Aorta (tissue), 5 donors: Measurements from ENCODE around the gene C20orf204. TPM values are rescaled to one million over a fixed set of nuclear protein-coding genes. Genes with fewer than 3 reads are reported as not detected.

ENCODE experiments used
- ATAC-seq: fragments of 200-7000 bp; cut with Tn5 transposase; one replicate; pipeline ENCODE4 v1.9.1; 2022; ENCODE audit warnings: moderate library complexity; ENCODE audit not compliant: low FRiP score
- DNase-seq, 2 donors: peaks; one replicate each; pipeline ENCODE4 v3.0.0-alpha.2; 2020
- H3K27ac ChIP-seq, 2 donors: one replicate each; pipeline ENCODE4 v1.5.1; 2013; ENCODE audit warnings: low read length in 2 of 2, mild to moderate bottlenecking in 2 of 2, moderate library complexity in 2 of 2, control low read depth in 1 of 2, inconsistent platforms in 1 of 2, low read depth in 1 of 2
- H3K27me3 ChIP-seq, 2 donors: one replicate each; pipeline ENCODE4 v1.6.1; 2013; ENCODE audit warnings: control low read depth in 1 of 2, low read length in 1 of 2, mild to moderate bottlenecking in 1 of 2, moderate library complexity in 1 of 2; ENCODE audit not compliant: insufficient read depth in 2 of 2, control insufficient read depth in 1 of 2
- H3K36me3 ChIP-seq, 2 donors: one replicate each; pipeline ENCODE4 v1.6.1; 2013; ENCODE audit warnings: control low read depth in 1 of 2, low read length in 1 of 2, mild to moderate bottlenecking in 1 of 2; ENCODE audit not compliant: insufficient read depth in 2 of 2, control insufficient read depth in 1 of 2
- H3K4me1 ChIP-seq, 2 donors: one replicate each; pipeline ENCODE4 v1.6.1; 2013; ENCODE audit warnings: low read length in 2 of 2, control low read depth in 1 of 2, mild to moderate bottlenecking in 1 of 2, moderate library complexity in 1 of 2; ENCODE audit not compliant: insufficient read depth in 2 of 2, control insufficient read depth in 1 of 2
- H3K4me3 ChIP-seq, 2 donors: one replicate each; pipeline ENCODE4 v1.5.1; 2013; ENCODE audit warnings: low read length in 2 of 2, control low read depth in 1 of 2, mild to moderate bottlenecking in 1 of 2
- H3K9me3 ChIP-seq: one replicate; pipeline ENCODE4 v1.6.1; 2013; ENCODE audit warnings: mild to moderate bottlenecking, low read length; ENCODE audit not compliant: control insufficient read depth
- WGBS, 2 donors: extraction: QIAGEN DNeasy Blood & Tissue Kit; methylation state at CpG; one replicate each; pipeline ENCODE4 v1.1.7; 2013; 5-methylcytosine and 5-hydroxymethylcytosine counted together
- intact Hi-C, 2 donors: fragments of 100-400 bp; cut with DNase I; formaldehyde crosslinking; loops; one replicate each; pipeline versions ENCODE4 v1.14.2 to v1.15.0; 2022
- polyA plus RNA-seq, 2 donors: library from polyadenylated mRNA; stranded (reverse); fragments of 200-250 nt; gene quantifications; one replicate each; pipeline ENCODE4 v1.2.3, GENCODE V29; 2013
- total RNA-seq, 2 donors: library from RNA; stranded (reverse); fragmentation: NEBNext Ultra II Directional; extraction: Animal tissue kit (Norgen Biotek cat#: 25700); gene quantifications; one replicate each; pipeline ENCODE4 v1.2.1, GENCODE V29; 2021
- donor health status: healthy with polysubstance abuse.
- donor health status: Bipolar disorder and iron deficiency.
- donor health status: DM: no; HTN: no; CAD: no.
- donor health status: DM: no; HTN: no; CAD: no.
- donor health status: DM: yes; HTN: yes; CAD: no.

The C20orf204 gene
- total and polyA plus RNA-seq, 4 donors, result 1.7 to 2.8 (median 2.1) TPM; not detected in 1

- Histone ChIP-seq H3K4me3 (no peak overlapping the region), H3K27me3 (no peaks in the 10 kb centered on the region), H3K27ac (no peak overlapping the region), H3K36me3 (no peaks in the 10 kb centered on the region), H3K9me3 (no peaks in the 10 kb centered on the region), H3K4me1 (no peaks in the 10 kb centered on the region)
- intact Hi-C loops, result no loop called here
- no peak for ATAC-seq
- DNase-seq, result no peak
- 72 to 74% methylated on average over 38 to 39 of the region's 39 CpGs for WGBS, 2 donors
Observed at GRCh38 chr20:64056889-64057627, 21.1 kb downstream of the C20orf204 start.

- Histone ChIP-seq H3K4me1 (no peaks in the 10 kb centered on the region), H3K27me3 (no peaks in the 10 kb centered on the region), H3K27ac (no peak overlapping the region), H3K4me3 (no peak overlapping the region), H3K36me3 (no peaks in the 10 kb centered on the region), H3K9me3 (no peaks in the 10 kb centered on the region)
- 39 to 41% methylated on average over 33 of the region's 33 CpGs for WGBS, 2 donors
- intact Hi-C loops, result no loop called here
- DNase-seq (peak; percentile 81 to 91), ATAC-seq (peak; percentile 70)
Observed at GRCh38 chr20:64057628-64058498, 21.9 kb downstream of the C20orf204 start.

DNA sequence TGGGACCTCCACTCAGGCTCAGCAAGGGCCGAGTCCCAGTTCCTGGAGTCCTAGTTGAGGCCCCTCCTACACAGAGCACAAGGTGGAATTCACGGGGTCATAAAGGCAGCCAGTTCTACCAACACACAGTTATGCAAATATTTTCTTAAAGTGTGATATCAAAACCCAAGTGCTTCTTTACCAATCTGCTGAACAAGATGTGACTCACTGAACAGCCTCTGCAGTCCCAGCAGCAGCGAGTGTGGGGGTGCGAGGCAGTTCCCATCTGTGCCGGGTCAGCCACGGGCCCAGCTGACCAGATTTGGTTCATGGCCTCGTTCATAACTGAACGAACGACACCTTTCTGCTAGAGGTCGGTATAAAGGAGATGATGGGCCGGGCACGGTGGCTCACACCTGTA lies 22.6 kb downstream of the C20orf204 start:
- Histone ChIP-seq H3K36me3 (no peaks in the 10 kb centered on the region), H3K4me1 (no peaks in the 10 kb centered on the region), H3K4me3 (no peak overlapping the region), H3K9me3 (no peaks in the 10 kb centered on the region), H3K27me3 (no peaks in the 10 kb centered on the region), H3K27ac (no peak overlapping the region)
- DNase-seq (no peak), ATAC-seq (no peak)
- WGBS, 2 donors, result 79 to 88% methylated on average over 12 of the region's 12 CpGs
- intact Hi-C loops, result no loop called here

DNA sequence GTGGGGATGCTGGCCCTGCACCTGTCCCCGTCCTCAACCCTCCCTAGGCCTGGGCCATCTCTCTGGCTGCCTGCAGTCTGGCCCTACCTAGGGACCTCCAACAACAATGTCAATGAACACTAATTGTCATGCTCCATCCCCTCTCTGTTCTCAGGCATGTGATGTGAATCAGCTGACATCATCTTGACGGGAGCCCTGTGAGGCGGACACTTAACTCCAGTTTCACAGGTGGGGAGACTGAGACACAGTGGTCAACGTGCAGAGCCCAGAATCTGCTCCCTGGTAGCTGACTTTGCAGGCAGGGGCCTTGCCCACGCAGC lies 26.3 kb downstream of the C20orf204 start:
- no peak overlapping the region for H3K4me3 ChIP-seq
- no peak for DNase-seq
- intact Hi-C loops, result loop anchor here in 1 of 2 donors (2.0 kb wide), 1 partner anchor 81 kb away; the partner anchor contains the start of gene PRPF6
- H3K27me3 ChIP-seq, result no peaks in the 10 kb centered on the region
- 49 to 57% methylated on average over 5 of the region's 5 CpGs for WGBS, 2 donors
- no peaks in the 10 kb centered on the region for H3K9me3 ChIP-seq
- H3K4me1 ChIP-seq, result no peaks in the 10 kb centered on the region
- no peak for ATAC-seq
- H3K27ac ChIP-seq, result no peak overlapping the region
- H3K36me3 ChIP-seq, result no peaks in the 10 kb centered on the region

- Histone ChIP-seq H3K4me1 (no peaks in the 10 kb centered on the region), H3K27me3 (no peaks in the 10 kb centered on the region), H3K4me3 (peak within 1 kb of the TSS; percentile 74 to 79), H3K27ac (peak within 1 kb of the TSS; percentile 31 to 35), H3K36me3 (no peaks in the 10 kb centered on the region), H3K9me3 (no peaks in the 10 kb centered on the region)
- intact Hi-C loops, result loop anchor here in 1 of 2 donors (2.0 kb wide), 1 partner anchor 82 kb away; the partner anchor contains the start of gene PRPF6
- 4 to 5% methylated on average over 61 to 85 of the region's 85 CpGs for WGBS, 2 donors
- peak; percentile 99 for DNase-seq
- ATAC-seq, result peak; percentile 96
Observed at GRCh38 chr20:64062596-64063388, 26.8 kb downstream of the C20orf204 start, which contains the start of gene TCEA2. Gene TCEA2 (plus strand): TSS chr20:64063198. CDS start chr20:64063313, 115 bp downstream.

GRCh38 chr20:64063389-64064144 lies 27.6 kb downstream of the C20orf204 start:
- Histone ChIP-seq H3K27me3 (no peaks in the 10 kb centered on the region), H3K36me3 (no peaks in the 10 kb centered on the region), H3K4me1 (no peaks in the 10 kb centered on the region), H3K27ac (peak overlapping the region; percentile 16 to 31), H3K9me3 (no peaks in the 10 kb centered on the region), H3K4me3 (peak overlapping the region; percentile 74 to 79)
- DNase-seq (no peak), ATAC-seq (peak; percentile 17)
- intact Hi-C loops, result loop anchor here in 1 of 2 donors (2.0 kb wide), 1 partner anchor 83 kb away; the partner anchor contains the start of gene PRPF6
- WGBS, 2 donors, result 0 to 1% methylated on average over 37 to 51 of the region's 51 CpGs

GRCh38 chr20:64064145-64064698 lies 28.2 kb downstream of the C20orf204 start:
- H3K27ac ChIP-seq, result peak overlapping the region in 1 of 2 donors; percentile 9
- no peaks in the 10 kb centered on the region for H3K27me3 ChIP-seq
- 4 to 8% methylated on average over 12 of the region's 12 CpGs for WGBS, 2 donors
- no peaks in the 10 kb centered on the region for H3K4me1 ChIP-seq
- ATAC-seq (no peak), DNase-seq (peak in 1 of 2 donors; percentile 87)
- peak overlapping the region; percentile 74 to 79 for H3K4me3 ChIP-seq
- no peaks in the 10 kb centered on the region for H3K9me3 ChIP-seq
- H3K36me3 ChIP-seq, result no peaks in the 10 kb centered on the region
- intact Hi-C loops, result no loop called here
